ENCODE data around the gene PAOX. TPM values are rescaled to one million over a fixed set of nuclear protein-coding genes. Genes with fewer than 3 reads are reported as not detected.
A peak's percentile ranks its signal among the peaks of the same experiment; 100 is the strongest.

The PAOX gene
- total RNA-seq, 1 donor from 2014 or later = 6.3 TPM

GRCh38 chr10:133378251-133379096, 588 bp upstream of the PAOX start:
- Mint-ChIP-seq H3K27ac (ENCODE audit: unreplicated experiment) (peak overlapping the region; percentile 75), H3K27me3 (ENCODE audit: low read depth) (no peaks in the 10 kb centered on the region), H3K4me3 (ENCODE audit: unreplicated experiment) (peak overlapping the region; percentile 75), H3K9me3 (ENCODE audit: low read depth) (no peaks in the 10 kb centered on the region), H3K4me1 (ENCODE audit: low read depth) (peaks cover 9% of the 10 kb centered on the region), H3K36me3 (ENCODE audit: low read depth) (no peaks in the 10 kb centered on the region)
- TF ChIP-seq CTCF (IDR thresholded peaks at IDR 0.05) = no peak
- no peak for DNase-seq (ENCODE audit: low spot score)

- Mint-ChIP-seq H3K4me3 (ENCODE audit: unreplicated experiment) (peak overlapping the region; percentile 55), H3K4me1 (ENCODE audit: low read depth) (peaks cover 3% of the 10 kb centered on the region), H3K36me3 (ENCODE audit: low read depth) (peaks cover 5% of the 10 kb centered on the region), H3K27me3 (ENCODE audit: low read depth) (no peaks in the 10 kb centered on the region), H3K27ac (ENCODE audit: unreplicated experiment) (no peak overlapping the region), H3K9me3 (ENCODE audit: low read depth) (no peaks in the 10 kb centered on the region)
- DNase-seq (ENCODE audit: low spot score) = no peak
- TF ChIP-seq CTCF (IDR thresholded peaks at IDR 0.05) = no peak
Observed at GRCh38 chr10:133379801-133380666, 972 bp downstream of the PAOX start.

- Mint-ChIP-seq H3K9me3 (ENCODE audit: low read depth) (no peaks in the 10 kb centered on the region), H3K4me1 (ENCODE audit: low read depth) (peaks cover 3% of the 10 kb centered on the region), H3K36me3 (ENCODE audit: low read depth) (peaks cover 5% of the 10 kb centered on the region), H3K27ac (ENCODE audit: unreplicated experiment) (no peak overlapping the region), H3K27me3 (ENCODE audit: low read depth) (no peaks in the 10 kb centered on the region), H3K4me3 (ENCODE audit: unreplicated experiment) (no peak overlapping the region)
- TF ChIP-seq CTCF (IDR thresholded peaks at IDR 0.05) = no peak
- no peak for DNase-seq (ENCODE audit: low spot score)
Observed at GRCh38 chr10:133381036-133381435, 2.0 kb downstream of the PAOX start.

- Mint-ChIP-seq H3K4me3 (ENCODE audit: unreplicated experiment) (no peak overlapping the region), H3K27ac (ENCODE audit: unreplicated experiment) (no peak overlapping the region), H3K9me3 (ENCODE audit: low read depth) (no peaks in the 10 kb centered on the region), H3K36me3 (ENCODE audit: low read depth) (peaks cover 7% of the 10 kb centered on the region), H3K27me3 (ENCODE audit: low read depth) (no peaks in the 10 kb centered on the region), H3K4me1 (ENCODE audit: low read depth) (peaks cover 3% of the 10 kb centered on the region)
- peak; percentile 22 for DNase-seq (ENCODE audit: low spot score)
- TF ChIP-seq CTCF (IDR thresholded peaks at IDR 0.05) = no peak
Observed at GRCh38 chr10:133383551-133383950, 4.5 kb downstream of the PAOX start.

GRCh38 chr10:133384071-133384470, 5.0 kb downstream of the PAOX start:
- peak; percentile 51 for DNase-seq (ENCODE audit: low spot score)
- no peak overlapping the region for H3K27ac Mint-ChIP-seq (ENCODE audit: unreplicated experiment)
- H3K9me3 Mint-ChIP-seq (ENCODE audit: low read depth) = no peaks in the 10 kb centered on the region
- no peak for TF ChIP-seq CTCF (IDR thresholded peaks at IDR 0.05)
- peaks cover 7% of the 10 kb centered on the region for H3K36me3 Mint-ChIP-seq (ENCODE audit: low read depth)
- no peak overlapping the region for H3K4me3 Mint-ChIP-seq (ENCODE audit: unreplicated experiment)
- H3K27me3 Mint-ChIP-seq (ENCODE audit: low read depth) = no peaks in the 10 kb centered on the region
- H3K4me1 Mint-ChIP-seq (ENCODE audit: low read depth) = peaks cover 3% of the 10 kb centered on the region

Data from chondrocyte (in vitro differentiated cells).